Endothelial cell (in vitro differentiated cells): ENCODE measurements around the gene SLIT1. TPM values are rescaled to one million over a fixed set of nuclear protein-coding genes. Genes with fewer than 3 reads are reported as not detected.

Experiments used
- DNase-seq: peaks from one replicate; pipeline ENCODE4 v3.0.0; 2021; ENCODE audit warnings: low spot score
- H3K27ac Mint-ChIP-seq: one replicate; pipeline ENCODE4 v1.8.0; 2021; ENCODE audit warnings: mixed read lengths, inconsistent platforms; ENCODE audit not compliant: unreplicated experiment
- H3K27me3 Mint-ChIP-seq: one replicate; pipeline ENCODE4 v1.8.0; 2021; ENCODE audit warnings: mild to moderate bottlenecking, moderate library complexity, mixed read lengths, inconsistent platforms; ENCODE audit not compliant: unreplicated experiment
- H3K36me3 Mint-ChIP-seq: one replicate; pipeline ENCODE4 v1.8.0; 2021; ENCODE audit warnings: mild to moderate bottlenecking, low read depth, mixed read lengths, inconsistent platforms; ENCODE audit not compliant: unreplicated experiment
- H3K4me1 Mint-ChIP-seq: one replicate; pipeline ENCODE4 v1.8.0; 2021; ENCODE audit warnings: mild to moderate bottlenecking, mixed read lengths, inconsistent platforms; ENCODE audit not compliant: unreplicated experiment
- H3K4me3 Mint-ChIP-seq: one replicate; pipeline ENCODE4 v1.8.0; 2021; ENCODE audit warnings: mild to moderate bottlenecking, mixed read lengths, inconsistent platforms; ENCODE audit not compliant: unreplicated experiment
- H3K9me3 Mint-ChIP-seq: one replicate; pipeline ENCODE4 v1.8.0; 2021; ENCODE audit warnings: mixed read lengths, inconsistent platforms; ENCODE audit not compliant: unreplicated experiment
- total RNA-seq: library from RNA; stranded (reverse); fragmentation: NEBNext Ultra II Directional; extraction: Animal tissue kit (Norgen Biotek cat#: 25700); gene quantifications from one replicate; pipeline ENCODE4 v1.2.1, GENCODE V29; 2021; ENCODE audit not compliant: unreplicated experiment
- TF ChIP-seq, protein P1 (sequence below): fragments of 200-600 bp; sonication (generic); IDR thresholded peaks from one replicate; pipeline ENCODE4 v1.5.0; 2021; ENCODE audit warnings: antibody characterized with exemption; ENCODE audit not compliant: unreplicated experiment

SLIT1 gene
- total RNA-seq, 1 donor from 2014 or later, result 0.54 TPM

DNA sequence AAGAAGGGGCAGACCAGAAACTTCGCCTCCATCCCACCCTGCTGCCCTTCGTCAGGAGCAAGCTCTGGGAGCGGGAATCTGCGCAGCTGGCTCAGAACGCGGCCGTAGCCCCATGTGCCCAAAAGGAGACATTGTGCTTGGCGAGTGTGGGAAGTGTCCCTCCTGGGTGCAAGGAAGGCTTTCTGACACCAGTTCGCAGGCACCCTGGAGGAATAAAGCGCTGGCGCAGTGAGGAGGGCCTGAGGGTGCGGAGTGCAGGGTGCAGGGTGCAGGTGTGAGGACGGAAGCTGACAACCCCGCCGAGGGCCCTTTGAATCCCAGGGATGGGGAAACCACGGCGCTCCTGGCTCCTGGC is 811 bp downstream of the SLIT1 start:
- H3K36me3 Mint-ChIP-seq, result no peaks in the 10 kb centered on the region
- TF ChIP-seq, protein P1, sequence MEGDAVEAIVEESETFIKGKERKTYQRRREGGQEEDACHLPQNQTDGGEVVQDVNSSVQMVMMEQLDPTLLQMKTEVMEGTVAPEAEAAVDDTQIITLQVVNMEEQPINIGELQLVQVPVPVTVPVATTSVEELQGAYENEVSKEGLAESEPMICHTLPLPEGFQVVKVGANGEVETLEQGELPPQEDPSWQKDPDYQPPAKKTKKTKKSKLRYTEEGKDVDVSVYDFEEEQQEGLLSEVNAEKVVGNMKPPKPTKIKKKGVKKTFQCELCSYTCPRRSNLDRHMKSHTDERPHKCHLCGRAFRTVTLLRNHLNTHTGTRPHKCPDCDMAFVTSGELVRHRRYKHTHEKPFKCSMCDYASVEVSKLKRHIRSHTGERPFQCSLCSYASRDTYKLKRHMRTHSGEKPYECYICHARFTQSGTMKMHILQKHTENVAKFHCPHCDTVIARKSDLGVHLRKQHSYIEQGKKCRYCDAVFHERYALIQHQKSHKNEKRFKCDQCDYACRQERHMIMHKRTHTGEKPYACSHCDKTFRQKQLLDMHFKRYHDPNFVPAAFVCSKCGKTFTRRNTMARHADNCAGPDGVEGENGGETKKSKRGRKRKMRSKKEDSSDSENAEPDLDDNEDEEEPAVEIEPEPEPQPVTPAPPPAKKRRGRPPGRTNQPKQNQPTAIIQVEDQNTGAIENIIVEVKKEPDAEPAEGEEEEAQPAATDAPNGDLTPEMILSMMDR, result no peak
- peak overlapping the region; percentile 74 for H3K4me3 Mint-ChIP-seq
- H3K27ac Mint-ChIP-seq, result no peak overlapping the region
- H3K27me3 Mint-ChIP-seq, result peaks cover 21% of the 10 kb centered on the region
- H3K9me3 Mint-ChIP-seq, result no peaks in the 10 kb centered on the region
- H3K4me1 Mint-ChIP-seq, result peaks cover 5% of the 10 kb centered on the region
- no peak for DNase-seq

- H3K4me1 Mint-ChIP-seq, result peaks cover 5% of the 10 kb centered on the region
- TF ChIP-seq, protein P1, result no peak
- no peak overlapping the region for H3K4me3 Mint-ChIP-seq
- no peaks in the 10 kb centered on the region for H3K9me3 Mint-ChIP-seq
- no peak overlapping the region for H3K27ac Mint-ChIP-seq
- no peaks in the 10 kb centered on the region for H3K36me3 Mint-ChIP-seq
- peaks cover 24% of the 10 kb centered on the region for H3K27me3 Mint-ChIP-seq
- no peak for DNase-seq
Observed at GRCh38 chr10:97183314-97183713, 2.4 kb downstream of the SLIT1 start.

DNA sequence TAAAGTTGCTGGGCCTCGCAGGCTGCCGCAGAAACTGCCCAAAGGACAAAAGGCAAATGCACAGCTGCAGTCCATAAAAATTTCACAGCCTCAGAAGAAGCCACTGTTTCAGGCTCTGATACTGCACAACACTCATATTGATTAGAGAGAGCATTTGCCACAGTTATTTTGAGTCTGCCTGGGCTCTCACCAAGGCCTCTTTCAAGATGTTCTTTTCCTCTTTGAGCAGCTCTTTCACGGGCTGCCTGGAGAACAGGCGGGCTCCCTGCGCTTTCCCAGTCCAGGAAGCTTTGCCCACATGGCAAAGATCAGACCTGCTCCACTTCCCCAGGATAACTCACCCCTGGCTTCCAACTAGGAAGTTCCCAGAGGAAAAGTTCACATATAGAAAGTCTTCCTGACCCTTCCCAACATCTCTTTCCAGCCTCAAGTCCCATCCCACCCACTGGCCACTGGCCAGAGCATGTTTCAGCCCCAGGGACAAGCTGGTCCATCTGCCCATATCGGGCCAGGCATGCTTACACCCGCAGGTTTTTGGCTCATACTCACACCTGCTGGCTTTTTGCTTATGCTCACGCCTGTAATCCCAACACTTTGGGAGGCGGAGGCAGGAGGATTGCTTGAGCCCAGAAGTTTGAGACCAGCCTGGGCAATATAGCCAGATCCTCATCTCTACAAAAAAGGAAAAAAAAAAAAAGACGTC is 3.3 kb downstream of the SLIT1 start:
- TF ChIP-seq, protein P1, result no peak
- H3K27me3 Mint-ChIP-seq, result peaks cover 24% of the 10 kb centered on the region
- H3K9me3 Mint-ChIP-seq, result no peaks in the 10 kb centered on the region
- no peaks in the 10 kb centered on the region for H3K36me3 Mint-ChIP-seq
- no peak overlapping the region for H3K27ac Mint-ChIP-seq
- no peak overlapping the region for H3K4me3 Mint-ChIP-seq
- no peak for DNase-seq
- H3K4me1 Mint-ChIP-seq, result peaks cover 5% of the 10 kb centered on the region

DNA sequence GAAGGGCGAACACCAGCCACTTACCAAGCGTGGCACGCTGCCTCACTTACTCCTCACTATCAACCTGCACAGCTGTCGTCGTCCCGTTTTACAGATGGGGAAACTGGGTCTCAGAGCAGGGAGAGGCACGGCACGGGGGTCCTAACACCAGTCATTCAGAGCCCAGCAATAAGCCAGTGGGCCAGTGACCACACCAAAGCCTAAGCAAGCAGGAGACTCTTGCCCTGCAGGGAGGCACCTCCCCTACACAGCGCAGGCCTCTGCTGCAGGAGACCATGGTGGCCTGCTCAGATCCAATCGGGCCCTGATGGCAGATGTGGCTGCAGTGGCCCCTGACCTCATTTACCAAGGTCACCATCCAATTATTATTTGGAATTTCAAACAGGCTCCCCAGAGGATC is 4.8 kb downstream of the SLIT1 start:
- no peak overlapping the region for H3K27ac Mint-ChIP-seq
- TF ChIP-seq, protein P1, result no peak
- DNase-seq, result no peak
- H3K36me3 Mint-ChIP-seq, result no peaks in the 10 kb centered on the region
- H3K27me3 Mint-ChIP-seq, result peaks cover 16% of the 10 kb centered on the region
- no peaks in the 10 kb centered on the region for H3K9me3 Mint-ChIP-seq
- H3K4me1 Mint-ChIP-seq, result peaks cover 5% of the 10 kb centered on the region
- no peak overlapping the region for H3K4me3 Mint-ChIP-seq

- Mint-ChIP-seq H3K27me3 (peaks cover 16% of the 10 kb centered on the region), H3K4me1 (peaks cover 5% of the 10 kb centered on the region), H3K27ac (no peak overlapping the region), H3K9me3 (no peaks in the 10 kb centered on the region), H3K36me3 (no peaks in the 10 kb centered on the region), H3K4me3 (no peak overlapping the region)
- no peak for DNase-seq
- TF ChIP-seq, protein P1, result no peak
Observed at GRCh38 chr10:97180363-97180755, 5.4 kb downstream of the SLIT1 start.
